CD14-positive monocyte (primary cell): Measurements from ENCODE around the gene GABRG3. TPM values are rescaled to one million over a fixed set of nuclear protein-coding genes. Genes with fewer than 3 reads are reported as not detected.

ENCODE experiments used
- DNase-seq, 3 donors: peaks; one replicate each; pipeline ENCODE4 v3.0.0-alpha.2; 2011 to 2022
- H2AFZ ChIP-seq: 2 replicates; pipeline ENCODE4 v1.6.0; 2012; ENCODE audit warnings: mild to moderate bottlenecking, low read depth, low read length, inconsistent platforms; ENCODE audit not compliant: insufficient read depth, poor library complexity, severe bottlenecking
- H3K27ac ChIP-seq, 2 donors: 1 replicate in 1 of 2; 2 replicates in 1 of 2; pipeline ENCODE4 v1.5.1; 2012 to 2013; ENCODE audit warnings: low read length in 2 of 2, control low read depth in 1 of 2, inconsistent platforms in 1 of 2, low read depth in 1 of 2, mild to moderate bottlenecking in 1 of 2
- H3K27me3 ChIP-seq, 2 donors: one replicate each; pipeline versions ENCODE4 v1.6.0 to v1.6.1; 2011 to 2013; ENCODE audit warnings: low read length in 2 of 2; ENCODE audit not compliant: control insufficient read depth in 2 of 2, insufficient read depth in 2 of 2
- H3K36me3 ChIP-seq, 2 donors: replicated peaks in 1 of 2; 1 replicate in 1 of 2; 2 replicates in 1 of 2; pipeline versions ENCODE4 v1.5.1 to v1.6.1; 2012 to 2013; ENCODE audit warnings: low read length in 2 of 2, control low read depth in 1 of 2, inconsistent platforms in 1 of 2, mild to moderate bottlenecking in 1 of 2; ENCODE audit not compliant: insufficient read depth in 2 of 2, control insufficient read depth in 1 of 2
- H3K4me1 ChIP-seq, 2 donors: 1 replicate in 1 of 2; 2 replicates in 1 of 2; pipeline versions ENCODE4 v1.5.1 to v1.6.1; 2012 to 2013; ENCODE audit warnings: low read length in 2 of 2, control low read depth in 1 of 2, inconsistent platforms in 1 of 2, mild to moderate bottlenecking in 1 of 2, moderate library complexity in 1 of 2; ENCODE audit not compliant: insufficient read depth in 2 of 2, control insufficient read depth in 1 of 2
- H3K4me2 ChIP-seq: replicated peaks from 2 replicates; pipeline ENCODE3; 2012; ENCODE audit warnings: low read length, moderate library complexity, mild to moderate bottlenecking; ENCODE audit not compliant: poor library complexity, severe bottlenecking; ENCODE audit errors: extremely low read depth
- H3K4me3 ChIP-seq, 3 experiments: fragments of 200-600 bp in 1 of 3; sonication (generic) in 1 of 3; replicated peaks in 1 of 3; 1 replicate in 2 of 3; 2 replicates in 1 of 3; pipeline ENCODE4 v1.5.1; 2011 to 2013; ENCODE audit warnings: low read length in 3 of 3, mild to moderate bottlenecking in 3 of 3, control low read depth in 2 of 3, low read depth in 2 of 3, inconsistent platforms in 1 of 3, moderate library complexity in 1 of 3
- H3K79me2 ChIP-seq: 2 replicates; pipeline ENCODE4 v1.6.0; 2012; ENCODE audit warnings: mild to moderate bottlenecking, control low read depth, inconsistent platforms, low read length, moderate library complexity; ENCODE audit not compliant: insufficient read depth
- H3K9ac ChIP-seq: 2 replicates; pipeline ENCODE4 v1.6.0; 2017; ENCODE audit warnings: low read length, mild to moderate bottlenecking; ENCODE audit not compliant: insufficient read depth, poor library complexity, severe bottlenecking
- H3K9me3 ChIP-seq, 2 donors: replicated peaks in 1 of 2; 1 replicate in 1 of 2; 2 replicates in 1 of 2; pipeline versions ENCODE4 v1.5.1 to v1.6.1; 2012 to 2013; ENCODE audit warnings: low read length in 2 of 2, control low read depth in 1 of 2; ENCODE audit not compliant: control insufficient read depth in 1 of 2, insufficient read depth in 1 of 2
- H4K20me1 ChIP-seq: 2 replicates; pipeline ENCODE4 v1.6.0; 2012; ENCODE audit warnings: mild to moderate bottlenecking, low read length, control low read depth, moderate library complexity; ENCODE audit not compliant: insufficient read depth
- H3K27ac Mint-ChIP-seq, 7 donors: one replicate each; pipeline ENCODE4 v1.8.0; 2020; ENCODE audit warnings: mild to moderate bottlenecking in 7 of 7, mixed read lengths in 7 of 7, moderate library complexity in 6 of 7, inconsistent platforms in 2 of 7
- H3K27me3 Mint-ChIP-seq, 3 donors: one replicate each; pipeline ENCODE4 v1.8.0; 2021 to 2022; ENCODE audit warnings: low read depth in 3 of 3, mild to moderate bottlenecking in 3 of 3, mixed read lengths in 3 of 3, moderate library complexity in 3 of 3, inconsistent platforms in 1 of 3
- H3K36me3 Mint-ChIP-seq, 2 donors: one replicate each; pipeline ENCODE4 v1.8.0; 2020; ENCODE audit warnings: mixed read lengths in 2 of 2, inconsistent platforms in 1 of 2, mild to moderate bottlenecking in 1 of 2
- H3K4me1 Mint-ChIP-seq: one replicate; pipeline ENCODE4 v1.8.0; 2020; ENCODE audit warnings: mild to moderate bottlenecking, mixed read lengths
- H3K4me3 Mint-ChIP-seq, 2 donors: one replicate each; pipeline ENCODE4 v1.8.0; 2020; ENCODE audit warnings: mild to moderate bottlenecking in 2 of 2, mixed read lengths in 2 of 2, moderate library complexity in 1 of 2
- H3K9me3 Mint-ChIP-seq, 7 donors: one replicate each; pipeline ENCODE4 v1.8.0; 2020 to 2022; ENCODE audit warnings: mixed read lengths in 7 of 7, mild to moderate bottlenecking in 6 of 7, moderate library complexity in 6 of 7, inconsistent platforms in 2 of 7
- WGBS: methylation state at CpG from one replicate; pipeline ENCODE4 v1.1.5; 2013; ENCODE audit warnings: missing lambda C conversion rate; ENCODE audit not compliant: insufficient coverage; 5-methylcytosine and 5-hydroxymethylcytosine counted together
- intact Hi-C, 2 donors: fragments of 100-400 bp; cut with micrococcal nuclease; formaldehyde crosslinking; loops; one replicate each; pipeline versions ENCODE4 v1.15.0 to v1.15.1; 2023
- polyA plus RNA-seq, 3 donors: library from polyadenylated mRNA; depleted of rRNA in 1 of 3; unstranded in 2 of 3; stranded (reverse) in 1 of 3; fragments of 300-500 nt in 2 of 3; fragments of >200 nt in 1 of 3; fragmentation: Illumina TruSeq in 2 of 3; gene quantifications; 1 replicate in 2 of 3; 2 replicates in 1 of 3; pipeline ENCODE4 v1.2.3, GENCODE V29; 2012 to 2021
- TF ChIP-seq, protein P1 (sequence below): fragments of 200-600 bp; IDR thresholded peaks from one replicate; pipeline ENCODE4 v1.8.0; 2022; ENCODE audit warnings: antibody characterized with exemption, mild to moderate bottlenecking

The GABRG3 gene
- polyA plus RNA-seq, 3 donors: not detected

DNA sequence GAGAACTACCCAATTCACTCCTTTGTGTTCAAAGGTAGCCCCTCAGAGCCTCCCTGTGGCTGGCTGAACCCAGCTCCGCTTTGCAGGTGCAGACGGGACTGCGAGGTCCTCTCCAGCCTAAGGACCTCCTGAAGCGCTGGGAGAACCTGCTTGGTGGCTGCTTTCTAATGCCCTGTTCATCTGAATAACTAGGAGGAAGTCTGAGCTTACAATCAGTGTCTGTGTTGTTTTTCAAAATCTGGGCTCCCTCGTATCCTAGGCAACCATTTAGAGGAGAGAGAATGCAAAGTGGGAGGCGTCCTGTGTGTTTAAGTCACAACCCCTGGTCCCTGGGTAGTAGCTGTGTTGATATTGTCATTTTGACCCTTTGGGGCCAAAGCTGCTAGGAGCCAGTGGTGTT lies 99.9 kb downstream of the GABRG3 start:
- intact Hi-C loops: no loop called here
- WGBS: 75% methylated on average over 3 of the region's 6 CpGs
- H3K27ac Mint-ChIP-seq: no peak overlapping the region

DNA sequence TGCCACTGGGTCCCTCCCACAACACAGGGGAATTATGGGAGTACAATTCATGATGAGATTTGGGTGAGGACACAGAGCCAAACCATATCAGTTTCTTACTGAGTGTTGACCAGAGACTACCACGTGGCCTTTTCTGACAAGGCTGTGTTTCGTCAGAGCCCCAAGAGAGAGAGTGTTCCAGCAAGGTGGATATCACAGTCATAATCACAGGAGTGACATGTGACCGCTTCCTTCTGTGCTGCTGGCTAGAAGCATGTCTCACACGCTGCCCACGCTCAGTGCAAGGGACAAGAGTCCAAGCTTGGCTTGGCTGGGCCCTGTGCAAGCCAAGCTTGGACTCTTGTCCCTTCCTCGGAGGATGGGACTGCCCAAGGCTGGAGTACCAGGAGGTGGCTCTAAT lies 103.2 kb downstream of the GABRG3 start:
- H2AFZ ChIP-seq: no peak overlapping the region
- H3K4me1 ChIP-seq: no peaks in the 10 kb centered on the region
- no peaks in the 10 kb centered on the region for H4K20me1 ChIP-seq
- H3K27ac Mint-ChIP-seq: no peak overlapping the region
- peaks cover 0 to 24% (median 12%) of the 10 kb centered on the region in 7 donors for H3K9me3 Mint-ChIP-seq
- intact Hi-C loops: no loop called here
- no peak overlapping the region for H3K4me3 Mint-ChIP-seq
- no peak overlapping the region for H3K9ac ChIP-seq
- no peak overlapping the region for H3K27ac ChIP-seq
- no peak for DNase-seq
- peaks cover 19 to 27% of the 10 kb centered on the region in 2 donors for H3K9me3 ChIP-seq
- no peaks in the 10 kb centered on the region for H3K79me2 ChIP-seq
- no peaks in the 10 kb centered on the region for H3K4me1 Mint-ChIP-seq
- WGBS: 86% methylated on average over 5 of the region's 6 CpGs
- H3K4me3 ChIP-seq: no peak overlapping the region
- no peaks in the 10 kb centered on the region for H3K27me3 Mint-ChIP-seq
- no peaks in the 10 kb centered on the region for H3K27me3 ChIP-seq
- no peaks in the 10 kb centered on the region for H3K36me3 ChIP-seq
- no peaks in the 10 kb centered on the region for H3K36me3 Mint-ChIP-seq
- TF ChIP-seq, protein P1, sequence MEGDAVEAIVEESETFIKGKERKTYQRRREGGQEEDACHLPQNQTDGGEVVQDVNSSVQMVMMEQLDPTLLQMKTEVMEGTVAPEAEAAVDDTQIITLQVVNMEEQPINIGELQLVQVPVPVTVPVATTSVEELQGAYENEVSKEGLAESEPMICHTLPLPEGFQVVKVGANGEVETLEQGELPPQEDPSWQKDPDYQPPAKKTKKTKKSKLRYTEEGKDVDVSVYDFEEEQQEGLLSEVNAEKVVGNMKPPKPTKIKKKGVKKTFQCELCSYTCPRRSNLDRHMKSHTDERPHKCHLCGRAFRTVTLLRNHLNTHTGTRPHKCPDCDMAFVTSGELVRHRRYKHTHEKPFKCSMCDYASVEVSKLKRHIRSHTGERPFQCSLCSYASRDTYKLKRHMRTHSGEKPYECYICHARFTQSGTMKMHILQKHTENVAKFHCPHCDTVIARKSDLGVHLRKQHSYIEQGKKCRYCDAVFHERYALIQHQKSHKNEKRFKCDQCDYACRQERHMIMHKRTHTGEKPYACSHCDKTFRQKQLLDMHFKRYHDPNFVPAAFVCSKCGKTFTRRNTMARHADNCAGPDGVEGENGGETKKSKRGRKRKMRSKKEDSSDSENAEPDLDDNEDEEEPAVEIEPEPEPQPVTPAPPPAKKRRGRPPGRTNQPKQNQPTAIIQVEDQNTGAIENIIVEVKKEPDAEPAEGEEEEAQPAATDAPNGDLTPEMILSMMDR: no peak
- H3K4me2 ChIP-seq: no peak overlapping the region

More for the DNA sequence above, 99.9 kb downstream of the GABRG3 start:
- H3K27ac ChIP-seq: no peak overlapping the region
- DNase-seq: no peak
- Mint-ChIP-seq H3K9me3 (peaks cover 2 to 27% (median 17%) of the 10 kb centered on the region in 7 donors), H3K27me3 (peaks cover 0 to 2% (median 0%) of the 10 kb centered on the region in 3 donors), H3K36me3 (no peaks in the 10 kb centered on the region), H3K4me3 (no peak overlapping the region), H3K4me1 (no peaks in the 10 kb centered on the region)
- H3K79me2 ChIP-seq: no peaks in the 10 kb centered on the region
- no peak overlapping the region for H3K4me3 ChIP-seq
- H3K36me3 ChIP-seq: no peaks in the 10 kb centered on the region
- no peaks in the 10 kb centered on the region for H4K20me1 ChIP-seq
- no peak overlapping the region for H3K4me2 ChIP-seq
- H3K9me3 ChIP-seq: peaks cover 26 to 30% of the 10 kb centered on the region in 2 donors
- TF ChIP-seq, protein P1: no peak
- no peaks in the 10 kb centered on the region for H3K27me3 ChIP-seq
- H3K9ac ChIP-seq: no peak overlapping the region
- H2AFZ ChIP-seq: no peak overlapping the region
- no peaks in the 10 kb centered on the region for H3K4me1 ChIP-seq
